Liver (tissue), 3 donors: ENCODE results near the gene NEK8.

ENCODE experiments used
- ATF3 ChIP-seq: IDR thresholded peaks from 2 replicates; pipeline ENCODE4 v1.6.1; 2016; ENCODE audit warnings: antibody characterized with exemption
- CTCF ChIP-seq: fragments of 150-350 bp; IDR thresholded peaks from 2 replicates; pipeline ENCODE4 v1.5.1; 2017; ENCODE audit warnings: improper control_type of control experiment, low read depth, low read length; ENCODE audit not compliant: missing input control
- HNF4G ChIP-seq: IDR thresholded peaks from 2 replicates; pipeline ENCODE4 v1.6.1; 2016; ENCODE audit warnings: antibody characterized with exemption
- MAX ChIP-seq: IDR thresholded peaks from 2 replicates; pipeline ENCODE4 v1.6.1; 2016; ENCODE audit warnings: antibody characterized with exemption
- RAD21 ChIP-seq, 2 donors: IDR thresholded peaks; 2 replicates each; pipeline ENCODE4 v1.6.1; 2016; ENCODE audit warnings: antibody characterized with exemption in 2 of 2, mild to moderate bottlenecking in 2 of 2
- REST ChIP-seq: IDR thresholded peaks from 2 replicates; pipeline ENCODE4 v1.6.1; 2016; ENCODE audit warnings: antibody characterized with exemption, mild to moderate bottlenecking
- SP1 ChIP-seq: IDR thresholded peaks from 2 replicates; pipeline ENCODE4 v1.6.1; 2018; ENCODE audit warnings: antibody characterized with exemption, mild to moderate bottlenecking
- donor health status: healthy.
- donor health status: healthy.

- TF ChIP-seq CTCF (peak; percentile 99), HNF4G (no peak), SP1 (no peak), ATF3 (no peak), REST (no peak), RAD21 (IDR thresholded peaks at IDR 0.05) (peak; percentile 98 to 99), MAX (peak; percentile 70)
These were observed 1.7 kb upstream of the NEK8 start for GRCh38 chr17:28726627-28727491.
